ENCODE data around the gene HJURP.

GRCh38 chr2:233852056-233852455 is 2.3 kb downstream of the HJURP start:
- TF ChIP-seq, protein P1, sequence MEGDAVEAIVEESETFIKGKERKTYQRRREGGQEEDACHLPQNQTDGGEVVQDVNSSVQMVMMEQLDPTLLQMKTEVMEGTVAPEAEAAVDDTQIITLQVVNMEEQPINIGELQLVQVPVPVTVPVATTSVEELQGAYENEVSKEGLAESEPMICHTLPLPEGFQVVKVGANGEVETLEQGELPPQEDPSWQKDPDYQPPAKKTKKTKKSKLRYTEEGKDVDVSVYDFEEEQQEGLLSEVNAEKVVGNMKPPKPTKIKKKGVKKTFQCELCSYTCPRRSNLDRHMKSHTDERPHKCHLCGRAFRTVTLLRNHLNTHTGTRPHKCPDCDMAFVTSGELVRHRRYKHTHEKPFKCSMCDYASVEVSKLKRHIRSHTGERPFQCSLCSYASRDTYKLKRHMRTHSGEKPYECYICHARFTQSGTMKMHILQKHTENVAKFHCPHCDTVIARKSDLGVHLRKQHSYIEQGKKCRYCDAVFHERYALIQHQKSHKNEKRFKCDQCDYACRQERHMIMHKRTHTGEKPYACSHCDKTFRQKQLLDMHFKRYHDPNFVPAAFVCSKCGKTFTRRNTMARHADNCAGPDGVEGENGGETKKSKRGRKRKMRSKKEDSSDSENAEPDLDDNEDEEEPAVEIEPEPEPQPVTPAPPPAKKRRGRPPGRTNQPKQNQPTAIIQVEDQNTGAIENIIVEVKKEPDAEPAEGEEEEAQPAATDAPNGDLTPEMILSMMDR (IDR thresholded peaks at IDR 0.05) = no peak
- TF ChIP-seq POLR2A (IDR thresholded peaks at IDR 0.05) = no peak
